Muscle of back (tissue), 10 donors: ENCODE results near the gene DAB2IP. TPM values are rescaled to one million over a fixed set of nuclear protein-coding genes. Genes with fewer than 3 reads are reported as not detected.

ENCODE experiments used
- polyA plus RNA-seq, 10 donors: library from polyadenylated mRNA; unstranded; fragments of 120-200 nt; gene quantifications; one replicate each; pipeline ENCODE4 v1.2.1, GENCODE V29; 2013; ENCODE audit not compliant: insufficient read length in 10 of 10

Gene DAB2IP
- polyA plus RNA-seq, 10 donors = 31.1 to 42.6 (median 36.5) TPM

Other genes starting within 250 kb of the DAB2IP start
- gene GGTA1, start 151.8 kb upstream of the DAB2IP start, polyA plus RNA-seq = 10 to 100 TPM; 10.1 to 13.7 (median 11.9) TPM